GM15510 (cell line): ENCODE data around the gene NDC80.

Experiments used
- POLR2A ChIP-seq: IDR thresholded peaks from 3 replicates; pipeline ENCODE4 v1.6.1; 2011; ENCODE audit warnings: borderline replicate concordance; ENCODE audit not compliant: insufficient read length; ENCODE audit errors: extremely low read depth

The NDC80 gene

DNA sequence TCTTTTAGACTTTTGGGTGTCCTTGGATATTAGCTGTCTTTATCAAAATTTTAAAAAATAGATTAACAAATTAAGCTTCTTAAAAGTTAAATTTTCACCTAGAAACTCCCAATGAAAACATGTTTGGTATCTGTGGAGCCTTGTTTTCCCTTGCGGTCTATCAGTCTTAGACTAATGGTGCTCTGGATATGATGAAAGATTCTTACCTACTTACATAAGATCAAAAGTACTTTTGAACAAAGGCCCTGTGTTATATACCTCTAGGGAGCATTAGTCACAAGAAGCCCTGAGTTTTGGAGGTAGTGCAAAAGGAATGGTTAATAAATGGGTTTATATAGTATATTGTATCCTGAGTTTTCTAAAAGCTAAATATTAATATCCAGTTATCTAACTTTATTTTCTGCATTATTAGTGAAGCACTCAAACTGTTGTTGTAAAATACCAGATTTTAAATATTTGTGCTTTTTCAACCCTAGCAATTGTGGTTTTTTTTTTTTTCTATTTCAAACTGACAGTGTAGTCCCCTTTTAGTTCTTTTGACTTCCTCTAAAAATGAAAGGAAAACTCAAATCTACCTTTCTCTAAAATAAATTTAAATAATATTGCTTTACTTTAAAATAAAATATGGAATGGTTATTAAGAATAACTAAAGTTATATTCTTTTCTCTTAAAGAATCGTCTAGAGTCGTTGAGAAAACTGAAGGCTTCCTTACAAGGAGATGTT lies 18.1 kb downstream of the NDC80 start:
- TF ChIP-seq POLR2A, result no peak

DNA sequence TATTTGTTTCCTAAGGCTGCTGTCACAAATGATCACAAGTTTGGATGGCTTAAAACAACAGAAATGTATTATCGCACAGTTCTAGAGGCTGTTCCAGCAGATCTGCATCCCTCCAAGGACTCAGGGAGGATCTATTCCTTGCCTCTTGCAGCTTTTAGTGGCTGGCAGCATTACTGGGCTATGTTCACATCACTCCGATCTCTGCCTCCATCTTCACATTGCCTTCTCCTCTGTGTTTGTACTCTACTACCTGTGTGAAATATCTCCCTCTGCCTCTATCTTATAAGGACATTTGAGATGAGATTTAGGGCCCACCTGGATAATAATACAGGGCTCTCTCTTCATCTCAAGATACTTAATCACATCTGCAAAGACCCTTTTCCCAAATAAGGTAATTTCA lies 18.9 kb downstream of the NDC80 start:
- no peak for TF ChIP-seq POLR2A

DNA sequence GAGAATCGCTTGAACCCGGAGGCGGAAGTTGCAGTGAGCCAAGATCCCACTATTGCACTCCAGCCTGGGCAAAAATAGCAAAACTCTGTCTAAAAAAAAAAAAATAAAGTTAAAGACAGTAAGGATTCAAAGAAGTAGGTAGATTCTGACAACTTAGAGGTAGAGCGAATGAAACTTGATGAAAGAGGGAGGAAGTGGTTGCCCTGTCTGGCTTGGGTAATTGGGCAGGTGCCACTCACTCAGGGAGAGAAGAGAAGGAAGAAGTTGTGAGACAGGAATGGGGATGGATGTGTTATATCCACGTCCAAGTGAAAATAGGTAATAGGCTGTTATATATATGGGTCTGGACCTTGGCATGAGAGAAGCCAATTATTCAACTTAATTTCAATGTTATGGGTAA lies 26.3 kb downstream of the NDC80 start:
- TF ChIP-seq POLR2A, result no peak

DNA sequence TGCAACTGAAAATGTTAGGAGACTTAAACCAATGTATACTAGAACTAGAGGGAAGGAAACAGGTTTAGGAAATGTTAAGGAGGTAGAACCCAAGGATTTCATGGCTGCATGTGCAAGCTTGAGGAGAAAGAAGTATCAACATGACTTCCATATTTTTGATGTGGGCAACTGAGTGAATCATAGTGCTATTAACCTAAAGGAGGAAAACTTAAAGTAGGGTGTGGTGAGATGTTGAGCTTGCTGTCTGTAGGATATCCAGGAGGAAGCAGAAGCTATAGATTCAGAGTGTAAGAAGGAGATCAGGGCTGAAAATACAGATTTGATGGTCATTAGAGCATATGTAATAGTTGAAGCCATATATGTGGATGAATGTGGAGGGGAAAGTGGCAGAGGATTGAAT lies 31.5 kb downstream of the NDC80 start:
- no peak for TF ChIP-seq POLR2A

DNA sequence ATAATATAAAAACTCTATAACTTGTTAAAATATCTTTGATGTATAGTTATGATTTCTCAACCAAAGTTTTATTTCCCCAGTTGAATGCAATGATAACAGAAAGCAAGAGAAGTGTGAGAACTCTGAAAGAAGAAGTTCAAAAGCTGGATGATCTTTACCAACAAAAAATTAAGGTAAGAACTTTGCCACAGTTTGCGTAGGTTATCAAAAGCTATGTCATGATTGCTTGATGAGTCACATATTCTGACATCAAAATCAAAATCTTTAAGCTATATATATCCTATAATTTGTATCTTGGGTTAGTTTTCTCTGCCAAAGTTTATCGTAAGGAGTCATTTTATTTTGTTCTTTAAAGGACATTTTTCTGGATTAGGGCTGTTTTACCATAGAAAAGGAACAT lies 35.0 kb downstream of the NDC80 start:
- TF ChIP-seq POLR2A, result no peak

DNA sequence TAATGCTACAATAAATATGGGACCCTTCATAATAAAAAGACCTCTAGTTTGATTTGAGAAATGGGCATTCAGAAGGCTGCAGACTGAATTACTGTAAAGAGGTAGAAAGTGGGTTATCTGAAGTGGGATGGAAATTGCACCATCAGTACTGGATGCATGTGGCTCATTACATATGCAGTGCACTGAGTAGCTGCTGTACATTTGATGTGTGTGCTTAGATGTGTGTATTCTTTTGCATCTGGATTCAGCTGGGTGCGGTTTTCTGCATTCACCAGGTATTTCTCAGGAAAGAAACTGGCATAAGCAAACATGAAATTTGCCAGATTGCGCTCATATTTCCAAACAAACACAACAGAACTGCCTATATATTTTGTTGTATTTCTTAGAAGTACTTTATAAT lies 38.2 kb downstream of the NDC80 start:
- no peak for TF ChIP-seq POLR2A

DNA sequence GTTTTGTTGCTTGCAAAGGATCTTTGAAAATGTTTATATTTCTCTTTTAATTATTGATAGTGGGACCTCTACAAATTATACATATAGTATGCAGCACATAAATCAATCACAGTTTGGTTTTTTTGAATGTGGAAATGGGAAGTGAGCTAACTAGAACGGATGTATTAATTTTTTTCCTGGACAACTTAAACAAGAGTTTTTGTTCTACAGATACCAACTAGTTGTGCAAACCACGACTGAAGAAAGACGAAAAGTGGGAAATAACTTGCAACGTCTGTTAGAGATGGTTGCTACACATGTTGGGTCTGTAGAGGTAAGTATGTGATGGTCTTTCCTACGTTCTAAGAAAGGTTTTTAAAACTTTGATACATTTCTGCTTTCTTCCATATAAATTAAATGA lies 39.2 kb downstream of the NDC80 start:
- TF ChIP-seq POLR2A, result no peak

DNA sequence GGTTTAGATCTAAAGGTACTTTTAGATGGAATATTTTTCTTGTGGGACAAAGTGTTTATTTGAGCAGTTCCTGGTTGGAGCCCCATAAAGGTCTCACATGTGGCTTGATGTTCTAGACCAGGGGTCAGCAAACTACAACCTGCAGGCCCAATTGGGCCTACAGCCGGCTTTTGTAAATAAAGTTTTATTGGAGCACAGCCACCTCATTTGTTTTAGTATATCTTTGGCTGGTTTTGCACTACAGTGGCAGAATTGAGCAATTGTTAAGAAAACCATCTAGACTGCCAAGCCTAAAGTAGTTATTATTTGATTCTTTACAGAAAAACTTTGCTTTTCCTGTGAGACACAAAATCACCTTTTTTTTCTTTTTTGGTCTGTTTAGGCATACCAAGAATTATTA lies 41.6 kb downstream of the NDC80 start:
- TF ChIP-seq POLR2A, result no peak

DNA sequence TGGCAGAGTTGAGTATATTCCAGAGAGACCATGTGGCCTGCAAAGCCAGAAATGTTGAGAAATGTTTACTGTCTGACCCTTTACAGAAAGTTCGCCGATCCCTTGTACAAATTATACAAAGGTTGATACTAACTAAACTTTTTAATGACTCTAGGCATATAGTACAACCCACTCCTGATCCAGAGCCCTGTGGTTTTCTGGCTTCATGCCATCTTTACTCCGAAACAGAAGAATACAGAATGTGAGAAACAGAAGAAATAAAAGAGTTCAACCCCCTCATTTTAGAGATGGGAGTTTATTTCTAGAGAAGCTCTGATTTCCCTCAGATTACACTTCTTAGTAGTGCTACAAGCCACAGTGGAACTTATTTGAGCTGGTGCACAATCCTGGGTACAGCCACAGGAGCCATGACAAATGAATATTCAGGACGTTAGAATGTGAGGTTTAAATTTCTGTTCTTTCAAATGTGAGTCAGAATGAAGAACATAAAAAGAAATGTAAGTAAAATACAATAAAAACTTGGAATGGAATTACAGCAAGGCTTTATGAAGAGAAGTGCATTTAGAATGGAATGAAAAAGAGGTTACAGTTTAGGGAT lies 46.1 kb downstream of the NDC80 start:
- no peak for TF ChIP-seq POLR2A

DNA sequence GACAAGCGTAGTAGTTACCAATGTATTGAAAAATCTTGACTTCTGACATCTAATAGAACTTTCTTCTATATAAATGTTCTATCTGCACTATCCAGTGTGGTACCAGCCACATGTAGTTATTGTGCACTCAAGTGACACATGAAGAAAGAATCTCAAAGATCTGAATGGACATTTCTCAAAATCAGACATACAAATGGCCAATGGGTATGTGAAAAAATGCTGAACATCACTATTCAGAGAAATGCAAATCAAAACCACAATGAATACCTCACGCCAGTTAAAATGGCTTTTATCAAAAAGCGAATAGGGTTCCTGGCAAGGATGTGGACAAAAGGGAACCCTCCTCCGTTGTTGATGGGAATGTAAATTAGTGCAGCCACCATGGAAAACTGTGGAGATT lies 46.7 kb downstream of the NDC80 start:
- TF ChIP-seq POLR2A, result no peak

DNA sequence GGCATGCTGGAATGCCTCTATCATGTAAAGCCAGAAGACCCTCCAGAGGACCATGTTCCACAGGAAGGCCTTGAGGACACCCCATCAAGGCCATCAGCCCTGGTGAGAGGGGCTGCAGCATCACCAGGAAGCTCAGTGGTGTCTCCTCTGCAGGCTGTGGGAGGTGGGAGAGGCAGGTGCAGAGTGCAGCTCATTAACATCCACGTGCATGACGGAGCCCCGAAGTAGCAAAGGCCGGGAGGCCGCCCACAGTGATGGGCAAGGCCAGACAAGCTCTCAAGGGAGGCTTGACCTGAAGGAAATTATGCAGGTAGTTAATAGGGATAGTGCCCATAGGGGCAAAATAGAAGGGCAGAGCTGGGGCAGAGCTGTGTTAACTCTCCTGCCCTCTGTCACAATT lies 53.9 kb downstream of the NDC80 start:
- TF ChIP-seq POLR2A, result no peak

DNA sequence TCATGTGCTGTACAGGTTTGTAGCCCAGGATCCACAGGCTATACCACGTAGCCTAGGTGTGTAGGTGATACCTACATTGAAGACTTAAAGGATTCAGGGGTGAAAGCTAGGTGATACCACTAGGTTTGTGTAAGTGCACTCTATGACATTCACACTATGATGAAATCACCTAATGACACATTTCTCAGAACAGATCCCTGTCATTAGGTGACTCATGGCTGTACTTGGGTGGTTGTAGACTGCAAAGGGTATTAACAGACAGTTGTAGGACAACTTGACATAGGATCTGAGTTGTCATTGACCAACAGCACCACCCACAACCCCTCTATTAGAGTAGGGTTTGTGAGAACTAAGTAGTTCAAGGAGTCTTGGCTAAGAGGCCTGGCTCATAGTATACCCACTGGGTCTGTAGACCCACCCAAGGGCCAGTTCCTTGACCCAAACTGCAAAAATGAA lies 56.5 kb downstream of the NDC80 start:
- no peak for TF ChIP-seq POLR2A

DNA sequence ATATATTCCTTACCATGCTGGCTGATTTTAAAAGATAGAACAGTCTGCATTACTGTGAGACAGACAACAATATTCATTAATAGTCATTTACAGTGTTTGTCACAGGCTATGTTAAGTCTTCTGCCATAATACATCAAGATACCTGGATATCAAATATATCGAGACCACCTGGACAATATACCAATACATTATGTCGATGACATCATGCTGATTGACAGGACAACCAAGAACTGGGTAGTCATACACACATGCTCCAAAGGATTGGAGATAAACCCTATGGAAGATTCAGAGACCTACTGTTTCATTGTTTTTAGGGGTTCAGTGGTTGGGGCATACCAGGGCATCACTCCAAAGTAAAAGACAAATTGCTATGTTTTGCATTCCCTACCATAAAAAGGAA lies 57.6 kb downstream of the NDC80 start:
- TF ChIP-seq POLR2A, result no peak

DNA sequence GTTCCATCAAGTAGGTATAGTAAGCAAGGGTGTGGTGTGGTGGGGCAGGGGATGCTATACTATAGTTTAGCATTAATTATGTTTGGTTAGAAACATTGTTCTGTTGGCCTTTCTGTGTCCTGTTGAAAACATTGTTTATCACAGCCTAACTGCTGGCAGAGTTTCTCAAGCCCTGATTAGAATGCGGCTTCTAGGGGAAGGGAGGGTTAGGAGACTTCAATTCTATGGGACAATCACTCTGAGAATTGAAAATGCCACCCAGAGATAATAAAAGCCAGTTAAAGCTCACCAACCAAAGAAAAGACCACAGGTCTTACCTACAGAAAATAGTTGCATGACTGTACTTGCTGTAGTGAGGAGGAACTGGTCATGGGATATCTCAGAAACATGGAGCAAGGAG lies 64.2 kb downstream of the NDC80 start:
- no peak for TF ChIP-seq POLR2A

DNA sequence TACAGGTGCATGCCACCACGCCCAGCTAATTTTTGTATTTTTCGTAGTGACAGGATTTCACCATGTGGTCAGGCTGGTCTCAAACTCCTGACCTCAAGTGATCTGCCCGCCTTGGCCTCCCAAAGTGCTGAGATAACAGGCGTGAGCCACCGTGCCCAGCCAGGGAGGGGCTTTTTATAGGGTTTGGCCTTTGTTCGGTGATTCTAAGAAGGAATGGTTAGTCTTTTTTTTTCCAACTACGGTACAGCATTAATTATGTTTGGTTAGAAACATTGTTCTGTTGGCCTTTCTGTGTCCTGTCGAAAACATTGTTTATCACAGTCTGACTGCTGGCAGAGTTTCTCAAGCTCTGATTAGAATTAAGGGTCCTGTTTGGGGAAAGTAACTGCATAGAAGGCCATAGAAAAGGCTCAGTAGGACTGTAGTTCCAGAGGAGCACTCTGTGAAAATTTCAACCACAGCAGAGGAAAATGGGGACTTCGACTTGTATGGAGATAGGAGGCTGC lies 64.8 kb downstream of the NDC80 start:
- no peak for TF ChIP-seq POLR2A

DNA sequence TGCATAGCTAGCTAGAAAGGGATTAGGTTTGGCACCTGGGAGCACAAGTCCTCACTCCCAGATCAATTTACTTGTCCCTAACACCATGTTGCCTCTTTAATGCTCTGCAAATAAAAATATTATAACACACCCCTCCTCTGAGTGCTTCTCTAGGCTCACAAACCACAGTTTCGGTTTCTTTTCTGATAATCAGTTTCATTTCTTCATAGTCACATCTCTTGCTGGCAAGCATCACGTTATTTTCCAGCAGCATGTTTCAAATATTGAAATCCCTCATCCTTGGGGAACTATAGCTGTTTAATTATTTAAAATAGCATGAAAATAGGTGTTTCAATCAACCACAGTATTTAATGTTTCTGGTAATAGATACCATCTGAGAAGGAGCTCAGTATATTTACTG lies 70.3 kb downstream of the NDC80 start:
- TF ChIP-seq POLR2A, result no peak
